ENCODE measurements around the gene CASP1.

- TF ChIP-seq POLR2A (IDR thresholded peaks at IDR 0.05; ENCODE audit: low read depth, low read length) = no peak
- TF ChIP-seq TAF1 (IDR thresholded peaks at IDR 0.05; ENCODE audit: low read depth, low read length) = no peak
Observed at GRCh38 chr11:105023003-105023402, 11.9 kb downstream of the CASP1 start, which contains the start of gene CASP5.

All from GM12891 (cell line).